Mammary epithelial cell (primary cell): ENCODE measurements around the gene A1BG.
"Not testable (repeated sequence)": the region's sequence is repeated elsewhere in the genome, so short reads cannot be mapped to it uniquely, and the experiment has no call there.

Experiments
- CTCF ChIP-seq, 2 donors: IDR thresholded peaks in 1 of 2; conservative IDR thresholded peaks in 1 of 2; 2 replicates each; pipeline ENCODE4 v1.5.1; 2011 to 2012; ENCODE audit warnings: inconsistent platforms in 2 of 2, low read length in 2 of 2, mild to moderate bottlenecking in 2 of 2, control low read depth in 1 of 2, low read depth in 1 of 2; ENCODE audit not compliant: insufficient read depth in 1 of 2; ENCODE audit errors: extremely low read depth in 1 of 2
- EZH2 ChIP-seq: IDR thresholded peaks from 2 replicates; pipeline ENCODE4 v1.6.1; 2012; ENCODE audit warnings: low read length, inconsistent platforms, borderline replicate concordance

- not testable (repeated sequence) for TF ChIP-seq CTCF (conservative IDR thresholded peaks at IDR 0.05 in 1 of 2, IDR thresholded peaks at IDR 0.05 in 1 of 2; ENCODE audit: extremely low read depth in 1 of 2, insufficient read depth in 1 of 2, low read depth in 1 of 2, low read length in 2 of 2); EZH2
Observed at GRCh38 chr19:58376724-58377123, 23.4 kb upstream of the A1BG start.
